ENCODE measurements around the gene MME. TPM values are rescaled to one million over a fixed set of nuclear protein-coding genes. Genes with fewer than 3 reads are reported as not detected.
"Not testable (repeated sequence)": the region's sequence is repeated elsewhere in the genome, so short reads cannot be mapped to it uniquely, and the experiment has no call there.

Gene MME
- total RNA-seq, 1 donor from 2014 or later: 111 TPM

DNA sequence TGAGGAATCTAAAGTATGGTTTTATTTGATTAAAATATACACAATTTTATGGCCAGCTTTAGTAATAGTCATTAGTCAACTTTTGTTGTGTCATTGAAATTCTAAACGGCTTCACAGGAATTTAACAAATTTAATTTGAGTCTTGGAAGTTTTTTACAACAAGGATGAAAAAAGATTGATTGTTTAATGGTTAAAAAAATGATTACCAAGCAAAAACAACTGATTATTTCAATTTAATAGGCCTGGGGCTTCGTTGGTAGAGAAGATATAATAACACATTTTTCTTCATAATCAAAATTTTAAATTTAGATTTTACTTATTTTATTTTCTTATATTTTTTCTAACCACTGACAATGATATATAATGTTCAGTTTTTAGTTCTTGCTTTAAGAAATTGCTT lies 4.4 kb downstream of the MME start:
- no peak for DNase-seq (ENCODE audit: low spot score)

GRCh38 chr3:155086051-155086450 lies 5.9 kb downstream of the MME start:
- DNase-seq (ENCODE audit: low spot score): no peak

GRCh38 chr3:155088706-155089345 lies 8.7 kb downstream of the MME start:
- DNase-seq (ENCODE audit: low spot score): no peak

DNA sequence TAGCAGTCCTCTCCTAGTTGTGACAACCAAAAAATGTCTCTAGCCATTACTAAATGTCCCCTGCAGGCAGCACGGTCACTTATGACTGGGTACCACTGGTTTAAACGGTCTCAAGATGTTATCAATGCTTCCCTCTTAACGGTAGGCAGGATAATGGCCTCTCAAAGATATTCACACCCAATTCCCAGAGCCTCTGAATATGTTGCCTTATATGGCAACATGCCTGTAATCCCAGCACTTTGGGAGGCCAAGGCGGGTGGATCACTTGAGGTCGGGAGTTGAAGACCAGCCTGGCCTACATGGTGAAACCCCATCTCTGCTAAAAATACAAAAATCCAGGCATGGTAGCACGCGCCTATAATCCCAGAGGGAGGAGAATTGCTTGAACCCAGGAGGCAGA lies 9.4 kb downstream of the MME start:
- DNase-seq (ENCODE audit: low spot score): no peak

DNA sequence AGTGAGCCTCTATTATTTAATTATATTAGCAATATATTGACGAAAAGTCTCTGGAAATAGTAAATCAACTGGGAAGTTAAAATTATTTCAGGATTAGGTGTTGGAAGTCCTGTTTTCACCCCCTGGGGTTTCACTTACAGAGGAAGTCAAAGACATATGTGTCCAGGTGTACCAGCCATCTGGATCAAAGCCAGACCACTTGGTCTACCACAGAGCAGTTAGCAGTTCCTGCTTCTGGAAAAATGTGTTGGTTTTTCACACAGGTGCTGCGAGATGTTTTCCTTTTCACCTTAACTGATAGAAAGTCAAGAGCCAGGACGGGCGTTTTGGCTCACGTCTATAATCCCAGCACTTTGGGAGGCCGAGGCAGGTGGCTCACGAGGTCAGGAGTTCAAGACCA lies 13.1 kb downstream of the MME start:
- no peak for DNase-seq (ENCODE audit: low spot score)

DNA sequence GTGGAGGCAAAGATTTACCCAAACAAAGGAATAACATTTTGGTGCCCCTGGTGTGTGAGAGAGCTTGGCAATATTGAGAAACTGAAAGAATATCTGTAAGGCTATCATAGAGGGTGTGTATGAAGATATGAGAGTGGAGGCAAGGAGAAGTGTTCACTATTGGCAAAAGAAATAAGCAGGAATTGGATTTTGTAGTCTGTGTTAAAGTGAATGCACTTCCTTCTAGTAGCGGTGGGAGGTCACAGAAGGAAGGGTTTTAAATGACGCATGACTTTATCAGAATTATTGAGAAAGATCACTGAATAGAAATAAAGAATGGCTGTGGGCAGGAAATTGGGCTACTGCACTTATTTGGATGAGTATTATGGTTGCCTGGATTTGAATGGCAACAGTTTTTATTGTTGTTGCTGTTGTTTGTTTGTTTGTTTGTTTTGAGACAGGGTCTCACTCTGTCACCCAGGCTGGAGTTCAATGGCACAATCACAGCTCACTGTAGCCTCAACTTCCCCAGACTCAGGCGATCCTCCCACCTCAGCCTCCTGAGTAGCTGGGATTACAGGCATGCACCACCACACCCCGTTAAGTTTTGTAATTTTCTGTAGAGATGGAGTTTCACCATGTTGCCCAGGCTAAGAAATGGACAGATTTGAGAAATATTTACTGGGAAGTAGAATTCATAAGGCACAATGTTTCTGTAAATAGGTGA lies 16.3 kb downstream of the MME start:
- DNase-seq (ENCODE audit: low spot score): no peak

GRCh38 chr3:155097009-155097349 lies 16.9 kb downstream of the MME start:
- no peak for DNase-seq (ENCODE audit: low spot score)

DNA sequence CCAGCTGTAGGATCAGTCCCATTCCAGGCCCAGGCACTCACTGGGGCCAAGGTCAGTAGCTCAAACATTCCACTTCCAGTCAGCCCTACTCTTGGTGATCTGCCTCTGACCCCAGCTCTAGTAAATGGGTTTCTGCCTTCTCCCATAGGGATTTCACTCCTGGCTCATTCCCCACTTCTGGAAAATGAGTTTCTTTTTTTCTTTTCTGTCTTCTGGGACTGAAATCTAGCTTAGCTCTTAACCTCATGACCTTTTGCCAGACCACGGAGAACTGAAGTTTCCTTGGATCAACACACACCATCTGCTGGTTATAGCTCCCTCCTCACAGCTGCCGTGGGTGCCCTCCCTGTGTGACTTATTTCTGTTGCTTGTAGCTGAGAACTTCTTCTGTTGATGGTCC lies 21.3 kb downstream of the MME start:
- no peak for DNase-seq (ENCODE audit: low spot score)

DNA sequence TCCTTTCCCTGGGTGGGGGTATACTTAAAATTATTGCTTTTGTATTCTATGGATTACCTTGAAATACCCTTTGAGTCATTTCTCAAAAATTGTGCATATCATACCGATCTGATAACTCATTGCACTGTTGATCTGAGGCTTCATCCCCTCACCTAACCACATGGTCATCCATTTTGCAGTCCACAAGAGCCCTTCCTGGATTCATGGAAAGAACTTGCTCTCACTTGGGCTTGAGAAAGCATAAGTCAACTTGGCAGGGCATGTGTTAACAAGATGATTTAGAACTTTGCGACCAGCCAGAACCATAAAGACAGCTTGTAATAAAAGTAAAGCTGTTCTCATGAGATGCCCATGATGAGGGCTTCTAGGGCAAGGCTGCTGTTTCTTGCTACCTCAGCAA lies 22.2 kb downstream of the MME start:
- DNase-seq (ENCODE audit: low spot score): no peak

DNA sequence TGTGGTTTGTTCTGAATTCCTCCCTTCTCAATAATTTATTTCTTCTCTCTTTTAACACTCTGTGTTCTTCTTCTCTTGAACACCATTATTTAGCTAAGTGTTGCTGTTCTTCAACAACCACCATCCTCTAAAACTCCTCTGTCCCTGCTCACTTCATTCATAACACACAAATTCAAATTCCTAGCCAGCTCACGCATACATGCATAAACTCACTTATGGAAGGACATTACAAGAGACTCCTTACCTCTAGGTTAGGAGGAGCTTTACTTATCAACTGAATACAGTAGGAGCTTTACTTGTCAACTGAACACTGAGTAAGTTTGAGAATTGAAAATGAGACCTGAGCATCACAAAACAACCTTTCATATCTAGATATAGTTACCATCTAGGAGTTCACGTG lies 23.6 kb downstream of the MME start:
- DNase-seq (ENCODE audit: low spot score): no peak

- no peak for DNase-seq (ENCODE audit: low spot score)
Measured at GRCh38 chr3:155106119-155106518, 26.0 kb downstream of the MME start.

- no peak for DNase-seq (ENCODE audit: low spot score)
Measured at GRCh38 chr3:155110022-155110421, 29.9 kb downstream of the MME start.

DNA sequence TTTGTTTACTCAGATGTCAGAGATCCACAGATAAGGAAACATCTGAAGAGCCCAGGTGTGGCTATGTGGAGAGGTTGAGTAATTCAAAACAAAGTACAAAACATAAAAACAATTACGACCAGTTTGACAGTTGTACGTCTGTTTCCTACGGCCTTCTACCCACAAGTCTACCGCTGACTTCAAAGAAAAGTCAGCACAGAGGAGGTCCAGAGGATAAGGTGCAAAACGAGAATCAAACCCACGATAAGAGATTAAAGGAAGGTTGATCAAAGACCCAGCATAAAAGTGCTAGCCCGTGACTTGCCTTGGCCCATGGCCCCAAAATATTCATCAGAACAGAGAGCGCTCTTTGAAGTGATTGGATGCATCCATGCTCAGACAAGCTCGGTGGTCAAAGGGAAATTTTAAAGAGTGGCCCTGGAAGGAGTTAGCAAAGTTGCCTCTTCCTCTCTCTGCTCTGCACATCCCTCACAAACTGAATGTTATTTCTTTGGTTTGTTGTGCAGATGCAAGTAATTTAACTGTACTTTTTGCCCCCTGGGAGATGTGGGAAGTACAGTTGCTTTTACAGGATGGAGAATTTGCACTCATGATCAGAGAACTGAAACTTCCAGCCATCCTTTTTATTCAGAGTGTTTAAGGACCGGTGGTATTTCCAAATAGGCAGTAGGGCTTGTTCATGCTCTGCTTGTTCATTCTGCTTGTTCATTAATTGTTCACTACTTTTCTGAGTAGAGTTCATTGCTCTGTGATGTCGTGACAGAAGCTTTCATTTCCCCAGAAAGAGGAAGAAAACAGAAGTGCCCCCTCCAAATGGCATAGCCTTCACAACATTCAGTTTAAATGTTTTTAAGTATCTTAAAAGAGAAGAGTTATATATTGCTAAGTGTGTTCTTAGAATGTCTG lies 31.1 kb downstream of the MME start:
- DNase-seq (ENCODE audit: low spot score): no peak

DNA sequence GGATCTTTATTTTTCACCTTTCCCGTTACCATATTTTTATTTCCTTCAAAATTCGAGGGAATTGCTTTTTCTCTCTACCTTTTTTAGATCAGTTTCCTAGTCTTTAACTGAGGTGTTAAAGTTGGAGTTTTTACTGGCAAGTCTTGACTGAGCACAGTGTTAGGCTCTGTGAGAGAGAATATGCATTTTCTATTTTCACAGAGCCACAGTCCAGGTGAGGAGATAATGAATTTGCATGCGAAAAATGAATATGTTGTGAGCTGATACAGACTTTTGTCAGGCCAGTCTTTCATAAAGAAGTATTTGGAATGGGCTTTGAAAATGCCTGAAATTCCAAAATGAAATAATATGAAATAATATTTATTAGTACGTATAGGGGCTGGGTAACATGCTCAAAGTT lies 31.9 kb downstream of the MME start:
- no peak for DNase-seq (ENCODE audit: low spot score)

DNA sequence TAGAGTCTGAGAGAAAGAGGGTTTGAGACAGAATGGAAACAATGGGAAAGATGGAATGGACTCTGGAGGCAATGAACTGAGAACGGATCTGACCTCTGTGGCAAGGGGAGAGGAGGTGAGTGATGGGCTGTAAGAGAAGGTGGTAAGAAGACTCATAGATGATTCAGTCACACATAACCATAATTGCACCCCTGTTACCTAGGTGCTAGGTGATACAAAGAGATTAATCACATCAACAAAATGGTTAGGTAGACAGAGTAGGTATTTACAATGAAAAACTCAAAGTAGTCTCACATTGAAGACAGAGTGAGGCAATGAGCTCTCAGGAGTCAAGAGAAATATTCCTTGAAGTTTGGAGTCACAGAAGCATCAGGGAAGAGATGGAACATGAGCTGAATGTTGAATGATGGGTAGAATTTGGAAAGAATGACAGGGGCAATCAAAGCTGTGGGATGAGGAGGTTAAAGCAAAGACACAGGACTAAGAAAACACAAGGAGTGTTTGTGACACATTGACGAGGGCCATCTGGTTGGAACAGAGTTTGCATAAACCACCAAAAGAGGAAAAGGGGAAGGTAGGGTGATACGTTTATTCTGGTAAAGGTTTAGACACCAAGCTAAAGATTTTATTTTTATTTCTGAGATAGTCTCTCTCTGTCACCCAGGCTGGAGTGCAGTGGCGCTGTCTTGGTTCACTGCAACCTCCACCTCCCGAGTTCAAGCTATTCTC lies 32.7 kb downstream of the MME start:
- no peak for DNase-seq (ENCODE audit: low spot score)

- DNase-seq (ENCODE audit: low spot score): not testable (repeated sequence)
Measured at GRCh38 chr3:155124745-155125144, 44.6 kb downstream of the MME start.

DNA sequence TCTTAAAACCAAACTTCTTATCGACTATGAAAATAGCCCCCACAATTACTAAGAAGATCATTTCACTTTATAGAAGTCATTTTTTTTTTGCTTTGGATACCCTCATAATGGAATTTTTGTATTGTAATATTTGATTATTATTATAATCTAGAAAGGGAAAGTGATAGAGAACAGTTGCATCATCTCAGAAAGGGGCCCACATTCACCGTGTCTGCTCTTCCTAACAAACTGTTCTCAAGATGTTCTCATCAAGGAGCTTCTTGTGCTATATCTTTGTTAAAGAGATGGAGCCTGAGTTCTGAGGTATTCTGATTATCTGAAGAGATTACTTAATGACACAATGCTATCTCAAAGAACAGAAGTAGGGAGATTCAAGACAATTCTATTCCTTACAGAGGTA lies 49.3 kb downstream of the MME start:
- DNase-seq (ENCODE audit: low spot score): no peak

DNA sequence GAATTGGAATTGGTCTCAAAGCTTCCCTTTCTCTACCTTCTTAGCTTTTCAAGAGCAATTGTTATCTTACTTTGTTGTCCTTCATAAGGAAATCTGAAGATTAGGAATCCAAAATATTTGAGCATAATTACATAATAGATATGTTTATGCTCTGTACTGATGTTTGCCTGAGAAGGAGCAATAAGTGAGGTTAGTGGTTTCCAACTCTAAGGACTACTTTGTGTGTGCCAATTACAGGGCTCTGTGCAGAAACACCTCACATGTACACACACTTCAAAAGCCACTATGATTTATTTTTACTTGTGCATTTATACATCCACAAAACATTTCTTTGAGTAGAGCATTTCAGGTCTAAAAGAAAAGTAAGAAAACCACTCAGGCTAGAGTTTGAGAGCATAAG lies 49.9 kb downstream of the MME start:
- no peak for DNase-seq (ENCODE audit: low spot score)

- DNase-seq (ENCODE audit: low spot score): peak; percentile 26
Measured at GRCh38 chr3:155131104-155131503, 51.0 kb downstream of the MME start.

- not testable (repeated sequence) for DNase-seq (ENCODE audit: low spot score)
Measured at GRCh38 chr3:155134311-155134710, 54.2 kb downstream of the MME start.

DNA sequence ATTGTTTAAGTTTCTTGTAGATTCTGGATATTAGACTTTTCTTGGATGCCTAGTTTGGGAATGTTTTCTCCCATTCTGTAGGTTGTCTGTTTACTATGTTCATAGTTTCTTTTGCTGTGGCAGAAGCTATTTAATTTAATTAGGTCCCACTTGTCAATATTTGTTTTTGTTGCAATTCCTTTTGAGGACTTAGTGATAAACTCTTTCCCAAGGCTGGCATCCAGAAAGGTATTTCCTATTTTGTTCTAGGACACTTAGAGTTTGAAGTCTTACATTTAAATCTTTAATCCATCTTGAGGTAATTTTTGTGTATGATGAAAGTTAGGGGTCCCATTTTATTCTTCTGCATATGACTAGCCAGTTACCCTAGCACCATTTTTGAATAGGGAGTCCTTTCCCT lies 54.9 kb downstream of the MME start:
- no peak for DNase-seq (ENCODE audit: low spot score)

- DNase-seq (ENCODE audit: low spot score): no peak
Measured at GRCh38 chr3:155138677-155139076, 58.6 kb downstream of the MME start.
